B cell (primary cell): ENCODE results near the gene EXD2. TPM values are rescaled to one million over a fixed set of nuclear protein-coding genes. Genes with fewer than 3 reads are reported as not detected.

ENCODE experiments used
- ATAC-seq: fragments of 200-7000 bp; cut with Tn5 transposase; one replicate; pipeline ENCODE4 v1.10.0; 2021; ENCODE audit warnings: low read depth, mild to moderate bottlenecking, moderate number of reproducible peaks, moderate library complexity
- CTCF ChIA-PET: fragments of 350-600 bp; sonication (Branson Sonifier 250); formaldehyde crosslinking; loops from one replicate; lab custom pipeline; 2021; ENCODE audit warnings: antibody characterized with exemption, inconsistent platforms; lab: Charles Lee
- POLR2A ChIA-PET: fragments of 350-600 bp; sonication (Branson Sonifier 250); formaldehyde crosslinking; loops from one replicate; lab custom pipeline; 2021; ENCODE audit warnings: antibody characterized with exemption; lab: Charles Lee
- DNase-seq: peaks from one replicate; pipeline ENCODE4 v3.0.0; 2013
- H2AFZ ChIP-seq: 2 replicates; pipeline ENCODE4 v1.6.1; 2012; ENCODE audit warnings: mild to moderate bottlenecking, low read depth, low read length; ENCODE audit not compliant: insufficient read depth, poor library complexity, severe bottlenecking
- H3K27ac ChIP-seq, 2 donors: 1 replicate in 1 of 2; 2 replicates in 1 of 2; pipeline ENCODE4 v1.5.1; 2012 to 2013; ENCODE audit warnings: low read length in 2 of 2, mild to moderate bottlenecking in 2 of 2, moderate library complexity in 1 of 2
- H3K27me3 ChIP-seq, 4 experiments: fragments of 200-600 bp in 1 of 4; sonication (generic) in 1 of 4; replicated peaks in 1 of 4; 1 replicate in 2 of 4; 2 replicates in 2 of 4; pipeline versions ENCODE4 v1.6.1 to v1.7.0; 2013 to 2016; ENCODE audit warnings: low read length in 3 of 4, mild to moderate bottlenecking in 2 of 4, mixed read lengths in 1 of 4, moderate library complexity in 1 of 4; ENCODE audit not compliant: insufficient read depth in 4 of 4, control insufficient read depth in 3 of 4; ENCODE audit errors: control extremely low read depth in 1 of 4
- H3K36me3 ChIP-seq, 2 experiments: replicated peaks in 1 of 2; 1 replicate in 1 of 2; 2 replicates in 1 of 2; pipeline versions ENCODE4 v1.6.1 to v1.7.1; 2013; ENCODE audit warnings: low read length in 1 of 2; ENCODE audit not compliant: insufficient read depth in 2 of 2, control insufficient read depth in 1 of 2; ENCODE audit errors: control extremely low read depth in 1 of 2, extremely low read depth in 1 of 2
- H3K4me1 ChIP-seq, 2 donors: fragments of 200-600 bp in 1 of 2; sonication (generic) in 1 of 2; 1 replicate in 1 of 2; 2 replicates in 1 of 2; pipeline versions ENCODE4 v1.5.1 to v1.6.1; 2013 to 2017; ENCODE audit warnings: low read length in 2 of 2; ENCODE audit not compliant: control insufficient read depth in 2 of 2, insufficient read depth in 2 of 2
- H3K4me2 ChIP-seq: replicated peaks from 2 replicates; pipeline ENCODE3; 2012; ENCODE audit warnings: mild to moderate bottlenecking, low read depth, low read length; ENCODE audit not compliant: poor library complexity, severe bottlenecking
- H3K4me3 ChIP-seq, 5 experiments: fragments of 200-600 bp in 1 of 5; sonication (generic) in 1 of 5; 1 replicate in 3 of 5; 2 replicates in 2 of 5; pipeline versions ENCODE4 v1.5.1 to v1.7.0; 2011 to 2016; ENCODE audit warnings: low read length in 4 of 5, mild to moderate bottlenecking in 4 of 5, low read depth in 2 of 5, control low read depth in 1 of 5, moderate library complexity in 1 of 5; ENCODE audit not compliant: insufficient read depth in 1 of 5; ENCODE audit errors: control extremely low read depth in 1 of 5, extremely low read depth in 1 of 5
- H3K79me2 ChIP-seq: fragments of 200-600 bp; sonication (generic); one replicate; pipeline ENCODE4 v1.6.0; 2016; ENCODE audit warnings: low read length; ENCODE audit not compliant: control insufficient read depth, insufficient read depth
- H3K9ac ChIP-seq: fragments of 200-600 bp; sonication (generic); 2 replicates; pipeline ENCODE4 v1.6.1; 2017; ENCODE audit warnings: mild to moderate bottlenecking, low read length, moderate library complexity
- H3K9me3 ChIP-seq, 3 donors: one replicate each; pipeline versions ENCODE4 v1.6.1 to v1.7.1; 2013; ENCODE audit warnings: low read length in 2 of 3; ENCODE audit not compliant: control insufficient read depth in 2 of 3, insufficient read depth in 1 of 3; ENCODE audit errors: control extremely low read depth in 1 of 3
- H4K20me1 ChIP-seq: 2 replicates; pipeline ENCODE4 v1.6.0; 2012; ENCODE audit warnings: mild to moderate bottlenecking, low read length; ENCODE audit not compliant: insufficient read depth, control insufficient read depth, poor library complexity, severe bottlenecking
- H3K27ac Mint-ChIP-seq: one replicate; pipeline ENCODE4 v1.8.0; 2021; ENCODE audit warnings: mixed read lengths
- H3K27me3 Mint-ChIP-seq: one replicate; pipeline ENCODE4 v1.8.0; 2021; ENCODE audit warnings: mixed read lengths
- H3K4me1 Mint-ChIP-seq: one replicate; pipeline ENCODE4 v1.8.0; 2021; ENCODE audit warnings: mixed read lengths
- H3K4me3 Mint-ChIP-seq: one replicate; pipeline ENCODE4 v1.8.0; 2021; ENCODE audit warnings: mixed read lengths
- H3K9me3 Mint-ChIP-seq: one replicate; pipeline ENCODE4 v1.8.0; 2022; ENCODE audit warnings: mixed read lengths; ENCODE audit not compliant: insufficient read depth
- EZH2 ChIP-seq: IDR thresholded peaks from 2 replicates; pipeline ENCODE4 v1.6.1; 2012; ENCODE audit warnings: borderline replicate concordance, low read depth, mild to moderate bottlenecking, moderate library complexity, low read length; ENCODE audit not compliant: insufficient read depth, poor library complexity, severe bottlenecking
- WGBS: methylation state at CpG from one replicate; pipeline ENCODE4 v1.1.5; 2013; ENCODE audit warnings: missing lambda C conversion rate; ENCODE audit not compliant: insufficient coverage; 5-methylcytosine and 5-hydroxymethylcytosine counted together
- intact Hi-C: fragments of 100-400 bp; cut with micrococcal nuclease; formaldehyde crosslinking; loops from one replicate; pipeline ENCODE4 v1.10.0; 2022
- polyA plus RNA-seq: library from polyadenylated mRNA; depleted of rRNA; stranded (reverse); fragments of >200 nt; gene quantifications from 2 replicates; pipeline ENCODE4 v1.2.3, GENCODE V29; 2012
- total RNA-seq, 2 donors: library from RNA; stranded (reverse); fragments of 120-200 nt in 1 of 2; gene quantifications; 1 replicate in 1 of 2; 2 replicates in 1 of 2; pipeline versions ENCODE4 v1.2.3 to v1.2.4, GENCODE V29; 2013 to 2022
- TF ChIP-seq, protein P1 (sequence below): fragments of 200-600 bp; IDR thresholded peaks from one replicate; pipeline ENCODE4 v1.8.0; 2022; ENCODE audit warnings: antibody characterized with exemption, mild to moderate bottlenecking

EXD2 gene
- total and polyA plus RNA-seq, 2 donors (not counting 1 experiment from before 2014, with no cell fraction given) = 3.6 to 10.0 TPM

GRCh38 chr14:69260861-69261564 lies 69.7 kb downstream of the EXD2 start:
- CTCF ChIA-PET = interaction anchor here (0.9 to 3.0 kb wide), 4 partner anchors 19 to 199 kb away, joined by 3 to 25 read pairs (median 8); no protein-coding TSS in a partner anchor
- peaks cover 0 to 75% (median 19%) of the 10 kb centered on the region in 4 experiments for H3K27me3 ChIP-seq
- no peaks in the 10 kb centered on the region for H3K9me3 ChIP-seq
- ATAC-seq (peak; percentile 79), DNase-seq (peak; percentile 60)
- H3K4me3 ChIP-seq = peak overlapping the region in 3 of 5 experiments; percentile 18 to 50 (median 37)
- no peak overlapping the region for H3K27ac ChIP-seq
- Mint-ChIP-seq H3K4me1 (peaks cover 14% of the 10 kb centered on the region), H3K27me3 (peaks cover 58% of the 10 kb centered on the region), H3K9me3 (no peaks in the 10 kb centered on the region), H3K4me3 (peak overlapping the region; percentile 78), H3K27ac (no peak overlapping the region)
- peak overlapping the region; percentile 51 for H3K9ac ChIP-seq
- H3K36me3 ChIP-seq = no peaks in the 10 kb centered on the region
- intact Hi-C loops = loop anchor here (1.0 kb wide), 1 partner anchor 199 kb away; no protein-coding TSS in a partner anchor
- peaks cover 12 to 24% of the 10 kb centered on the region in 2 donors for H3K4me1 ChIP-seq
- POLR2A ChIA-PET = no interaction called here
- TF ChIP-seq EZH2 = no peak
- TF ChIP-seq, protein P1, sequence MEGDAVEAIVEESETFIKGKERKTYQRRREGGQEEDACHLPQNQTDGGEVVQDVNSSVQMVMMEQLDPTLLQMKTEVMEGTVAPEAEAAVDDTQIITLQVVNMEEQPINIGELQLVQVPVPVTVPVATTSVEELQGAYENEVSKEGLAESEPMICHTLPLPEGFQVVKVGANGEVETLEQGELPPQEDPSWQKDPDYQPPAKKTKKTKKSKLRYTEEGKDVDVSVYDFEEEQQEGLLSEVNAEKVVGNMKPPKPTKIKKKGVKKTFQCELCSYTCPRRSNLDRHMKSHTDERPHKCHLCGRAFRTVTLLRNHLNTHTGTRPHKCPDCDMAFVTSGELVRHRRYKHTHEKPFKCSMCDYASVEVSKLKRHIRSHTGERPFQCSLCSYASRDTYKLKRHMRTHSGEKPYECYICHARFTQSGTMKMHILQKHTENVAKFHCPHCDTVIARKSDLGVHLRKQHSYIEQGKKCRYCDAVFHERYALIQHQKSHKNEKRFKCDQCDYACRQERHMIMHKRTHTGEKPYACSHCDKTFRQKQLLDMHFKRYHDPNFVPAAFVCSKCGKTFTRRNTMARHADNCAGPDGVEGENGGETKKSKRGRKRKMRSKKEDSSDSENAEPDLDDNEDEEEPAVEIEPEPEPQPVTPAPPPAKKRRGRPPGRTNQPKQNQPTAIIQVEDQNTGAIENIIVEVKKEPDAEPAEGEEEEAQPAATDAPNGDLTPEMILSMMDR = peak; percentile 65
- H4K20me1 ChIP-seq = no peaks in the 10 kb centered on the region
- no peaks in the 10 kb centered on the region for H3K79me2 ChIP-seq
- WGBS = 2% methylated on average over 57 of the region's 64 CpGs
- peak overlapping the region; percentile 60 for H2AFZ ChIP-seq
- peak overlapping the region; percentile 81 for H3K4me2 ChIP-seq

GRCh38 chr14:69261761-69262331 lies 70.5 kb downstream of the EXD2 start:
- Mint-ChIP-seq H3K4me1 (peaks cover 14% of the 10 kb centered on the region), H3K27ac (no peak overlapping the region), H3K27me3 (peaks cover 57% of the 10 kb centered on the region), H3K4me3 (peak overlapping the region; percentile 78), H3K9me3 (no peaks in the 10 kb centered on the region)
- no peaks in the 10 kb centered on the region for H3K79me2 ChIP-seq
- intact Hi-C loops = loop anchor here (1.0 kb wide), 1 partner anchor 198 kb away; no protein-coding TSS in a partner anchor
- H3K27me3 ChIP-seq = peaks cover 0 to 68% (median 19%) of the 10 kb centered on the region in 4 experiments
- H3K36me3 ChIP-seq = no peaks in the 10 kb centered on the region
- H3K4me2 ChIP-seq = peak overlapping the region; percentile 81
- ChIA-PET CTCF (interaction anchor here (0.9 to 3.0 kb wide), 4 partner anchors 20 to 198 kb away, joined by 3 to 25 read pairs (median 8); no protein-coding TSS in a partner anchor), POLR2A (no interaction called here)
- peak overlapping the region; percentile 60 for H2AFZ ChIP-seq
- ATAC-seq (no peak), DNase-seq (no peak)
- H3K9me3 ChIP-seq = no peaks in the 10 kb centered on the region
- peak overlapping the region; percentile 51 for H3K9ac ChIP-seq
- H3K27ac ChIP-seq = no peak overlapping the region
- peak overlapping the region in 1 of 5 experiments; percentile 50 for H3K4me3 ChIP-seq
- H4K20me1 ChIP-seq = no peaks in the 10 kb centered on the region
- peaks cover 12 to 24% of the 10 kb centered on the region in 2 donors for H3K4me1 ChIP-seq
- 34% methylated on average over 2 of the region's 5 CpGs for WGBS
- TF ChIP-seq EZH2 = no peak
- TF ChIP-seq, protein P1 = no peak
